Lower lobe of right lung (tissue), 2 donors: ENCODE measurements around the gene POU4F1. TPM values are rescaled to one million over a fixed set of nuclear protein-coding genes. Genes with fewer than 3 reads are reported as not detected.

Experiments
- ATAC-seq, 2 donors: fragments of 200-7000 bp; cut with Tn5 transposase; one replicate each; pipeline ENCODE4 v1.9.1; 2020 to 2022; ENCODE audit warnings: mild to moderate bottlenecking in 2 of 2, moderate library complexity in 2 of 2
- DNase-seq: peaks from one replicate; pipeline ENCODE4 v3.0.0-alpha.2; 2020
- H3K27ac ChIP-seq: fragments of 200-600 bp; one replicate; pipeline ENCODE4 v1.8.0; 2022
- H3K27me3 ChIP-seq: fragments of 200-600 bp; one replicate; pipeline ENCODE4 v1.8.0; 2022; ENCODE audit warnings: low read depth
- H3K36me3 ChIP-seq: fragments of 200-600 bp; one replicate; pipeline ENCODE4 v1.8.0; 2022; ENCODE audit warnings: mild to moderate bottlenecking
- H3K4me1 ChIP-seq: fragments of 200-600 bp; one replicate; pipeline ENCODE4 v1.8.0; 2022
- H3K4me3 ChIP-seq: fragments of 200-600 bp; one replicate; pipeline ENCODE4 v1.8.0; 2022; ENCODE audit warnings: mild to moderate bottlenecking
- H3K9me3 ChIP-seq: fragments of 200-600 bp; one replicate; pipeline ENCODE4 v1.8.0; 2022
- CTCF ChIP-seq: fragments of 200-600 bp; IDR thresholded peaks from one replicate; pipeline ENCODE4 v1.8.0; 2022; ENCODE audit warnings: antibody characterized with exemption, mild to moderate bottlenecking
- intact Hi-C: fragments of 100-400 bp; cut with DNase I; formaldehyde crosslinking; loops from one replicate; pipeline ENCODE4 v1.11.0; 2022
- total RNA-seq: library from RNA; stranded (reverse); fragmentation: NEBNext Ultra II Directional; extraction: Animal tissue kit (Norgen Biotek cat#: 25700); gene quantifications from one replicate; pipeline ENCODE4 v1.2.1, GENCODE V29; 2021
- donor health status: DM: no; HTN: yes; CAD: no; lungs with severe emphysema.

Gene POU4F1
- total RNA-seq, 1 donor from 2014 or later: not detected

GRCh38 chr13:78562237-78562889 is 41.0 kb downstream of the POU4F1 start:
- no peak for TF ChIP-seq CTCF
- DNase-seq (no peak), ATAC-seq (no peak)
- Histone ChIP-seq H3K4me1 (no peaks in the 10 kb centered on the region), H3K36me3 (no peaks in the 10 kb centered on the region), H3K4me3 (no peak overlapping the region), H3K9me3 (no peaks in the 10 kb centered on the region), H3K27me3 (peaks cover 17% of the 10 kb centered on the region), H3K27ac (no peak overlapping the region)
- intact Hi-C loops: no loop called here

Other genes starting within 250 kb of the POU4F1 start
- gene OBI1, start 55.6 kb upstream of the POU4F1 start, total RNA-seq: 9.4 TPM